HCT116 (cell line): ENCODE data around the gene LILRB3. TPM values are rescaled to one million over a fixed set of nuclear protein-coding genes. Genes with fewer than 3 reads are reported as not detected.

Experiments used
- ATAC-seq: fragments of 200-7000 bp; cut with Tn5 transposase; 2 replicates; pipeline ENCODE4 v1.9.1; 2020; ENCODE audit warnings: mild to moderate bottlenecking, moderate library complexity
- BruUV-seq: library from RNA; stranded (reverse); fragments of 400-500 nt; replicated peaks from 2 replicates; lab custom pipeline; 2021; lab: Mats Ljungman, UMichigan
- CTCF ChIA-PET: fragments of 300-600 bp; sonication (Branson Sonifier 250); formaldehyde crosslinking; loops from one replicate; lab custom pipeline; 2021; ENCODE audit warnings: antibody characterized with exemption; lab: Charles Lee
- POLR2A ChIA-PET: fragments of 300-600, 350-600 bp; sonication (Branson Sonifier 250); formaldehyde crosslinking; loops from one replicate; lab custom pipeline; 2021; ENCODE audit warnings: antibody characterized with exemption; lab: Charles Lee
- RAD21 ChIA-PET, 2 experiments: fragments of 300-600 bp; sonication (Branson Sonifier 250); formaldehyde crosslinking; loops; one replicate each; lab custom pipeline; 2023; ENCODE audit warnings: low total read pairs in 2 of 2; ENCODE audit not compliant: uncharacterized antibody in 2 of 2, unreplicated experiment in 2 of 2, low non-redundant PET in 1 of 2; lab: Charles Lee
- DNase-seq: peaks from one replicate; pipeline ENCODE4 v3.0.0-alpha.2; 2010; ENCODE audit warnings: low read depth, low spot score
- H2AFZ ChIP-seq: fragments of 200-600 bp; shearing (Covaris generic), sonication (generic); 2 replicates; pipeline ENCODE4 v1.6.1; 2017; ENCODE audit warnings: low read depth, mixed run types, mixed read lengths, antibody characterized with exemption, low read length; ENCODE audit not compliant: poor library complexity, severe bottlenecking
- H3K27ac ChIP-seq: 2 replicates; pipeline ENCODE4 v1.5.1; 2012; ENCODE audit warnings: low read depth, low read length
- H3K27me3 ChIP-seq: fragments of 200-600 bp; sonication (generic); 2 replicates; pipeline ENCODE4 v1.6.1; 2016; ENCODE audit warnings: mixed run types, low read length, mixed read lengths; ENCODE audit not compliant: insufficient read depth
- H3K36me3 ChIP-seq, 2 experiments: fragments of 200-500 bp in 1 of 2; fragments of 200-600 bp in 1 of 2; sonication (Bioruptor generic) in 1 of 2; sonication (generic) in 1 of 2; 2 replicates each; pipeline versions ENCODE4 v1.5.1 to v1.6.1; 2014 to 2016; ENCODE audit warnings: low read length in 2 of 2, inconsistent platforms in 1 of 2, mixed read lengths in 1 of 2, mixed run types in 1 of 2; ENCODE audit not compliant: insufficient read depth in 2 of 2, control insufficient read depth in 1 of 2
- H3K4me1 ChIP-seq, 2 experiments: fragments of 200-600 bp in 1 of 2; sonication (generic) in 1 of 2; 2 replicates each; pipeline versions ENCODE4 v1.5.1 to v1.6.1; 2012 to 2017; ENCODE audit warnings: low read length in 2 of 2, inconsistent platforms in 1 of 2, mild to moderate bottlenecking in 1 of 2, mixed read lengths in 1 of 2, mixed run types in 1 of 2, moderate library complexity in 1 of 2; ENCODE audit not compliant: insufficient read depth in 2 of 2, control insufficient read depth in 1 of 2
- H3K4me2 ChIP-seq: fragments of 200-600 bp; sonication (generic); 2 replicates; pipeline ENCODE4 v1.6.1; 2017; ENCODE audit warnings: mixed run types, low read length, mixed read lengths
- H3K4me3 ChIP-seq, 2 experiments: fragments of 200-600 bp in 1 of 2; sonication (generic) in 1 of 2; replicated peaks in 1 of 2; 2 replicates each; pipeline ENCODE4 v1.5.1; 2011 to 2016; ENCODE audit warnings: low read length in 2 of 2, control low read depth in 1 of 2, low read depth in 1 of 2, mild to moderate bottlenecking in 1 of 2, mixed read lengths in 1 of 2, mixed run types in 1 of 2
- H3K79me2 ChIP-seq: fragments of 200-600 bp; sonication (generic); 2 replicates; pipeline ENCODE4 v1.6.1; 2017; ENCODE audit warnings: mild to moderate bottlenecking, mixed run types, low read length, moderate library complexity, mixed read lengths; ENCODE audit not compliant: insufficient read depth
- H3K9ac ChIP-seq: fragments of 200-600 bp; sonication (generic); 2 replicates; pipeline ENCODE4 v1.6.1; 2016; ENCODE audit warnings: low read length, mixed read lengths
- H3K9me2 ChIP-seq: fragments of 200-600 bp; sonication (generic), shearing (Covaris generic); 2 replicates; pipeline ENCODE4 v1.6.1; 2017; ENCODE audit warnings: mixed run types, mild to moderate bottlenecking, moderate library complexity; ENCODE audit not compliant: insufficient read depth
- H3K9me3 ChIP-seq, 2 experiments: fragments of 200-500 bp in 1 of 2; fragments of 200-600 bp in 1 of 2; sonication (Bioruptor generic) in 1 of 2; sonication (generic) in 1 of 2; 2 replicates each; pipeline ENCODE4 v1.6.1; 2014 to 2017; ENCODE audit warnings: low read length in 2 of 2, mixed read lengths in 2 of 2, inconsistent platforms in 1 of 2, low read depth in 1 of 2, mild to moderate bottlenecking in 1 of 2, mixed run types in 1 of 2, moderate library complexity in 1 of 2; ENCODE audit not compliant: control insufficient read depth in 1 of 2, insufficient read depth in 1 of 2
- H4K20me1 ChIP-seq: fragments of 200-600 bp; sonication (generic), shearing (Covaris generic); 2 replicates; pipeline ENCODE4 v1.6.1; 2017; ENCODE audit warnings: mixed run types, mild to moderate bottlenecking, moderate library complexity; ENCODE audit not compliant: insufficient read depth
- ATF3 ChIP-seq: IDR thresholded peaks from 2 replicates; pipeline ENCODE4 v1.6.1; 2012
- CBX3 ChIP-seq: IDR thresholded peaks from 2 replicates; pipeline ENCODE4 v1.6.1; 2012; ENCODE audit warnings: low read depth
- CEBPB ChIP-seq: IDR thresholded peaks from 2 replicates; pipeline ENCODE4 v1.6.1; 2012; ENCODE audit warnings: low read depth
- EGR1 ChIP-seq: IDR thresholded peaks from 2 replicates; pipeline ENCODE4 v1.6.1; 2012; ENCODE audit warnings: low read depth
- EZH2 ChIP-seq: fragments of 200-600 bp; sonication (generic); IDR thresholded peaks from 2 replicates; pipeline ENCODE4 v1.6.1; 2017; ENCODE audit warnings: antibody characterized with exemption, mixed run types
- EZH2phosphoT487 ChIP-seq: fragments of 200-600 bp; IDR thresholded peaks from 2 replicates; pipeline ENCODE4 v1.6.1; 2018; ENCODE audit warnings: antibody characterized with exemption, borderline replicate concordance
- POLR2A ChIP-seq: IDR thresholded peaks from 2 replicates; pipeline ENCODE4 v1.7.0; 2011; ENCODE audit warnings: borderline replicate concordance; ENCODE audit not compliant: insufficient read depth, insufficient read length; ENCODE audit errors: extremely low read depth
- SIN3A ChIP-seq: IDR thresholded peaks from 2 replicates; pipeline ENCODE4 v1.6.1; 2012; ENCODE audit warnings: low read depth
- SP1 ChIP-seq: IDR thresholded peaks from 2 replicates; pipeline ENCODE4 v1.6.1; 2012; ENCODE audit warnings: low read depth
- SRF ChIP-seq: IDR thresholded peaks from 2 replicates; pipeline ENCODE4 v1.6.1; 2012; ENCODE audit warnings: low read depth
- ZFX ChIP-seq: fragments of 450-650 bp; IDR thresholded peaks from 2 replicates; pipeline ENCODE4 v1.6.1; 2017
- ZNF274 ChIP-seq: fragments of 200-500 bp; sonication (Bioruptor generic); IDR thresholded peaks from 2 replicates; pipeline ENCODE4 v1.6.1; 2014; ENCODE audit warnings: mild to moderate bottlenecking, low read depth, low read length, inconsistent platforms
- intact Hi-C: fragments of 100-400 bp; cut with micrococcal nuclease; formaldehyde crosslinking; loops from 2 replicates; pipeline ENCODE4 v1.10.0; 2022
- total RNA-seq: library from RNA; stranded (reverse); gene quantifications from one replicate; pipeline ENCODE4 v1.2.1, GENCODE V29; 2021; ENCODE audit not compliant: unreplicated experiment
- TF ChIP-seq, protein P1 (sequence below): IDR thresholded peaks from 2 replicates; pipeline ENCODE4 v1.6.1; 2012; ENCODE audit warnings: low read depth
- TF ChIP-seq, protein P2 (sequence below): IDR thresholded peaks from 2 replicates; pipeline ENCODE4 v1.6.1; 2012
- TF ChIP-seq, protein P3 (sequence below), 3 experiments: fragments of 200-600 bp in 1 of 3; sonication (generic) in 1 of 3; IDR thresholded peaks in 2 of 3; conservative IDR thresholded peaks in 1 of 3; 2 replicates each; pipeline ENCODE4 v1.5.1; 2012 to 2017; ENCODE audit warnings: low read depth in 2 of 3, low read length in 2 of 3, antibody characterized with exemption in 1 of 3, borderline replicate concordance in 1 of 3, control low read depth in 1 of 3, mild to moderate bottlenecking in 1 of 3, mixed read lengths in 1 of 3, mixed run types in 1 of 3, moderate library complexity in 1 of 3; ENCODE audit not compliant: insufficient read depth in 1 of 3

Gene LILRB3
- total RNA-seq, 1 experiment from 2014 or later, result 0.12 TPM

GRCh38 chr19:54173951-54174834, 48.6 kb downstream of the LILRB3 start:
- peaks cover 10 to 13% of the 10 kb centered on the region in 2 experiments; a peak in 3 of 4 replicates for H3K36me3 ChIP-seq
- no peak for ATAC-seq
- H2AFZ ChIP-seq, result no peak overlapping the region
- no peaks in the 10 kb centered on the region for H3K27me3 ChIP-seq
- H3K9me3 ChIP-seq, result no peaks in the 10 kb centered on the region
- no peak for DNase-seq
- ChIA-PET POLR2A (interaction anchor here (0.9 to 2.0 kb wide), 4 partner anchors 12 to 37 kb away, joined by 3 to 29 read pairs (median 11); partner anchors contain the start of genes CNOT3, MBOAT7 and RPS9), CTCF (interaction anchor here (1.2 to 2.6 kb wide), 4 partner anchors 10 to 37 kb away, joined by 3 to 22 read pairs (median 5); partner anchors contain the start of genes CNOT3, LENG1 and MBOAT7), RAD21 (no interaction called here)
- TF ChIP-seq, protein P1, sequence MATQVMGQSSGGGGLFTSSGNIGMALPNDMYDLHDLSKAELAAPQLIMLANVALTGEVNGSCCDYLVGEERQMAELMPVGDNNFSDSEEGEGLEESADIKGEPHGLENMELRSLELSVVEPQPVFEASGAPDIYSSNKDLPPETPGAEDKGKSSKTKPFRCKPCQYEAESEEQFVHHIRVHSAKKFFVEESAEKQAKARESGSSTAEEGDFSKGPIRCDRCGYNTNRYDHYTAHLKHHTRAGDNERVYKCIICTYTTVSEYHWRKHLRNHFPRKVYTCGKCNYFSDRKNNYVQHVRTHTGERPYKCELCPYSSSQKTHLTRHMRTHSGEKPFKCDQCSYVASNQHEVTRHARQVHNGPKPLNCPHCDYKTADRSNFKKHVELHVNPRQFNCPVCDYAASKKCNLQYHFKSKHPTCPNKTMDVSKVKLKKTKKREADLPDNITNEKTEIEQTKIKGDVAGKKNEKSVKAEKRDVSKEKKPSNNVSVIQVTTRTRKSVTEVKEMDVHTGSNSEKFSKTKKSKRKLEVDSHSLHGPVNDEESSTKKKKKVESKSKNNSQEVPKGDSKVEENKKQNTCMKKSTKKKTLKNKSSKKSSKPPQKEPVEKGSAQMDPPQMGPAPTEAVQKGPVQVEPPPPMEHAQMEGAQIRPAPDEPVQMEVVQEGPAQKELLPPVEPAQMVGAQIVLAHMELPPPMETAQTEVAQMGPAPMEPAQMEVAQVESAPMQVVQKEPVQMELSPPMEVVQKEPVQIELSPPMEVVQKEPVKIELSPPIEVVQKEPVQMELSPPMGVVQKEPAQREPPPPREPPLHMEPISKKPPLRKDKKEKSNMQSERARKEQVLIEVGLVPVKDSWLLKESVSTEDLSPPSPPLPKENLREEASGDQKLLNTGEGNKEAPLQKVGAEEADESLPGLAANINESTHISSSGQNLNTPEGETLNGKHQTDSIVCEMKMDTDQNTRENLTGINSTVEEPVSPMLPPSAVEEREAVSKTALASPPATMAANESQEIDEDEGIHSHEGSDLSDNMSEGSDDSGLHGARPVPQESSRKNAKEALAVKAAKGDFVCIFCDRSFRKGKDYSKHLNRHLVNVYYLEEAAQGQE, result no peak
- TF ChIP-seq, protein P2, sequence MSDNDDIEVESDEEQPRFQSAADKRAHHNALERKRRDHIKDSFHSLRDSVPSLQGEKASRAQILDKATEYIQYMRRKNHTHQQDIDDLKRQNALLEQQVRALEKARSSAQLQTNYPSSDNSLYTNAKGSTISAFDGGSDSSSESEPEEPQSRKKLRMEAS, result no peak
- TF ChIP-seq ZNF274 (no peak), EGR1 (no peak), CBX3 (no peak), SIN3A (no peak), EZH2phosphoT487 (no peak), EZH2 (no peak), ZFX (no peak), CEBPB (no peak), SP1 (no peak), POLR2A (no peak), ATF3 (no peak), SRF (no peak)
- TF ChIP-seq, protein P3, sequence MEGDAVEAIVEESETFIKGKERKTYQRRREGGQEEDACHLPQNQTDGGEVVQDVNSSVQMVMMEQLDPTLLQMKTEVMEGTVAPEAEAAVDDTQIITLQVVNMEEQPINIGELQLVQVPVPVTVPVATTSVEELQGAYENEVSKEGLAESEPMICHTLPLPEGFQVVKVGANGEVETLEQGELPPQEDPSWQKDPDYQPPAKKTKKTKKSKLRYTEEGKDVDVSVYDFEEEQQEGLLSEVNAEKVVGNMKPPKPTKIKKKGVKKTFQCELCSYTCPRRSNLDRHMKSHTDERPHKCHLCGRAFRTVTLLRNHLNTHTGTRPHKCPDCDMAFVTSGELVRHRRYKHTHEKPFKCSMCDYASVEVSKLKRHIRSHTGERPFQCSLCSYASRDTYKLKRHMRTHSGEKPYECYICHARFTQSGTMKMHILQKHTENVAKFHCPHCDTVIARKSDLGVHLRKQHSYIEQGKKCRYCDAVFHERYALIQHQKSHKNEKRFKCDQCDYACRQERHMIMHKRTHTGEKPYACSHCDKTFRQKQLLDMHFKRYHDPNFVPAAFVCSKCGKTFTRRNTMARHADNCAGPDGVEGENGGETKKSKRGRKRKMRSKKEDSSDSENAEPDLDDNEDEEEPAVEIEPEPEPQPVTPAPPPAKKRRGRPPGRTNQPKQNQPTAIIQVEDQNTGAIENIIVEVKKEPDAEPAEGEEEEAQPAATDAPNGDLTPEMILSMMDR (IDR thresholded peaks at IDR 0.05 in 2 of 3, conservative IDR thresholded peaks at IDR 0.05 in 1 of 3; ENCODE audit: borderline replicate concordance in 1 of 3, insufficient read depth in 1 of 3, low read depth in 2 of 3, low read length in 2 of 3), result no peak
- no TSS peak for BruUV-seq
- no peaks in the 10 kb centered on the region for H4K20me1 ChIP-seq
- H3K27ac ChIP-seq, result peak overlapping the region; percentile 86
- intact Hi-C loops, result loop anchor here (2.0 kb wide), 1 partner anchor 57 kb away; no protein-coding TSS in a partner anchor
- H3K9me2 ChIP-seq, result no peaks in the 10 kb centered on the region
- no peak overlapping the region for H3K9ac ChIP-seq
- H3K4me1 ChIP-seq, result peaks cover 8 to 19% of the 10 kb centered on the region in 2 experiments; a peak in 2 of 4 replicates
- H3K79me2 ChIP-seq, result 0 out of 2 replicates have a peak, but pooled peaks cover 3% of the 10 kb centered on the region
- no peak overlapping the region for H3K4me3 ChIP-seq
- H3K4me2 ChIP-seq, result no peak overlapping the region
